HL-60 (cell line): Measurements from ENCODE around the gene LRRC57.
A peak's percentile ranks its signal among the peaks of the same experiment; 100 is the strongest.

Experiments
- DNase-seq, 2 experiments: peaks; one replicate each; pipeline ENCODE4 v3.0.0-alpha.2; 2010 to 2020; ENCODE audit warnings: low read depth in 1 of 2, low spot score in 1 of 2
- H3K27ac ChIP-seq: fragments of 250-450 bp; sonication (Bioruptor Pico); replicated peaks from 2 replicates; pipeline ENCODE4 v1.5.1; 2020; ENCODE audit warnings: mild to moderate bottlenecking, moderate library complexity
- H3K27me3 ChIP-seq: fragments of 250-450 bp; sonication (Bioruptor Pico); 2 replicates; pipeline ENCODE4 v1.5.1; 2021; ENCODE audit warnings: mild to moderate bottlenecking, moderate library complexity; ENCODE audit not compliant: insufficient read depth, poor library complexity, severe bottlenecking
- H3K4me3 ChIP-seq: replicated peaks from 2 replicates; pipeline ENCODE4 v1.5.1; 2011; ENCODE audit warnings: mild to moderate bottlenecking, control low read depth, low read length; ENCODE audit not compliant: insufficient read depth
- CTCF ChIP-seq: IDR thresholded peaks from one replicate; pipeline ENCODE4 v1.5.1; 2011; ENCODE audit warnings: low read length, control low read depth, inconsistent platforms; ENCODE audit not compliant: insufficient read depth
- GABPA ChIP-seq: IDR thresholded peaks from 2 replicates; pipeline ENCODE4 v1.6.1; 2012; ENCODE audit warnings: low read depth
- POLR2AphosphoS5 ChIP-seq: IDR thresholded peaks from 2 replicates; pipeline ENCODE4 v1.6.1; 2012; ENCODE audit warnings: low read depth
- REST ChIP-seq: IDR thresholded peaks from 2 replicates; pipeline ENCODE4 v1.6.1; 2012; ENCODE audit warnings: low read depth; ENCODE audit not compliant: insufficient replicate concordance
- SPI1 ChIP-seq: IDR thresholded peaks from 2 replicates; pipeline ENCODE4 v1.6.1; 2012; ENCODE audit warnings: low read depth, mild to moderate bottlenecking, borderline replicate concordance
- long read RNA-seq: library from polyadenylated mRNA; unstranded; transcript quantifications from one replicate; pipeline ENCODE4 v2.0.0, GENCODE V29; 2020

LRRC57 gene
- long read RNA-seq, transcript LRRC57-202 (6 exons, 2,384 nt), result major isoform, 21 of 24 reads
- long read RNA-seq, partial matches to known transcripts, result 0 of 24 reads
- long read RNA-seq, other reads (novel, unspliced or antisense), result 2 of 24 reads

GRCh38 chr15:42548249-42549031 is at the start of gene LRRC57, which contains the start of gene HAUS2:
Gene LRRC57, minus strand, starts transcription at chr15:42548793. Its CDS starts 359 bp downstream, at chr15:42548434.
Gene HAUS2, plus strand, starts transcription at chr15:42548838. Its CDS starts 35 bp downstream, at chr15:42548873.
- peak within 1 kb of the TSS; percentile 93 for H3K4me3 ChIP-seq
- peak; percentile 59; the same call in 1 of the 2 replicates for TF ChIP-seq POLR2AphosphoS5
- TF ChIP-seq SPI1, result no peak
- no peak for TF ChIP-seq REST
- no peak for TF ChIP-seq CTCF
- no peaks in the 10 kb centered on the region for H3K27me3 ChIP-seq
- H3K27ac ChIP-seq, result peak within 1 kb of the TSS; percentile 90
- DNase-seq, result peak; percentile 81 to 88

- no peak for DNase-seq
- Histone ChIP-seq H3K27me3 (no peaks in the 10 kb centered on the region), H3K27ac (no peak overlapping the region), H3K4me3 (no peak overlapping the region)
- TF ChIP-seq REST (no peak), SPI1 (no peak), CTCF (no peak), GABPA (no peak), POLR2AphosphoS5 (no peak)
These were observed 47.1 kb upstream of the LRRC57 start for GRCh38 chr15:42595626-42596240.

- TF ChIP-seq GABPA (no peak), CTCF (no peak), SPI1 (no peak), POLR2AphosphoS5 (no peak), REST (no peak)
- Histone ChIP-seq H3K27ac (no peak overlapping the region), H3K27me3 (no peaks in the 10 kb centered on the region), H3K4me3 (no peak overlapping the region)
- no peak for DNase-seq
These were observed 45.5 kb upstream of the LRRC57 start for GRCh38 chr15:42594095-42594494.
